BJ (cell line): ENCODE measurements around the gene NDUFS3. TPM values are rescaled to one million over a fixed set of nuclear protein-coding genes. Genes with fewer than 3 reads are reported as not detected.

ENCODE experiments used
- CTCF ChIA-PET: fragments of 350-600 bp; formaldehyde crosslinking; extraction: SDS; loops from one replicate; lab custom pipeline; 2021; ENCODE audit warnings: antibody characterized with exemption, inconsistent platforms; lab: Yijun Ruan, JAX
- POLR2A ChIA-PET: fragments of 300-600 bp; sonication (Branson Sonifier 250); formaldehyde crosslinking; extraction: SDS; loops from one replicate; lab custom pipeline; 2021; ENCODE audit warnings: antibody characterized with exemption; lab: Charles Lee
- DNase-seq: peaks from one replicate; pipeline ENCODE4 v3.0.0-alpha.2; 2011; ENCODE audit warnings: low read depth
- H3K27me3 ChIP-seq: 2 replicates; pipeline ENCODE4 v1.6.0; 2011; ENCODE audit warnings: low read length; ENCODE audit not compliant: control insufficient read depth, insufficient read depth
- H3K36me3 ChIP-seq: 2 replicates; pipeline ENCODE4 v1.5.1; 2011; ENCODE audit warnings: low read length; ENCODE audit not compliant: control insufficient read depth, insufficient read depth
- H3K4me3 ChIP-seq: 2 replicates; pipeline ENCODE4 v1.5.1; 2011; ENCODE audit warnings: low read depth, mild to moderate bottlenecking, control low read depth, low read length
- CTCF ChIP-seq: IDR thresholded peaks from 2 replicates; pipeline ENCODE4 v1.5.1; 2011; ENCODE audit warnings: low read depth, mild to moderate bottlenecking, control low read depth, inconsistent platforms, low read length, moderate library complexity; ENCODE audit not compliant: insufficient read depth
- polyA plus RNA-seq: library from polyadenylated mRNA; depleted of rRNA; stranded (reverse); fragments of >200 nt; gene quantifications from 2 replicates; pipeline ENCODE4 v1.2.3, GENCODE V29; 2011; rRNA removed
- small RNA-seq: library from RNA; depleted of rRNA; stranded (forward); fragments of <200 nt; gene quantifications from one replicate; pipeline ENCODE3, GENCODE V24; 2012; ENCODE audit warnings: low replicate concordance, low read depth; ENCODE audit not compliant: insufficient read length

Gene NDUFS3
- polyA plus RNA-seq, 1 experiment: 98.0 TPM

GRCh38 chr11:47617417-47617809 is 38.5 kb downstream of the NDUFS3 start:
- ChIA-PET CTCF (interaction anchor here (0.6 to 3.1 kb wide), 20 partner anchors 10 to 402 kb away, joined by 3 to 26 read pairs (median 3); no protein-coding TSS in a partner anchor), POLR2A (interaction anchor here (0.5 kb wide), 1 partner anchor 16 kb away, joined by 3 read pairs; no protein-coding TSS in a partner anchor)
- peaks cover 8% of the 10 kb centered on the region for H3K36me3 ChIP-seq
- no peak overlapping the region for H3K4me3 ChIP-seq
- DNase-seq: no peak
- no peaks in the 10 kb centered on the region for H3K27me3 ChIP-seq
- no peak for TF ChIP-seq CTCF

- no peak for TF ChIP-seq CTCF
- H3K27me3 ChIP-seq: no peaks in the 10 kb centered on the region
- POLR2A ChIA-PET: no interaction called here
- no peak overlapping the region for H3K4me3 ChIP-seq
- CTCF ChIA-PET: interaction anchor here (1.2 to 1.8 kb wide), 2 partner anchors 8 to 247 kb away, joined by 4 to 7 read pairs; no protein-coding TSS in a partner anchor
- H3K36me3 ChIP-seq: peaks cover 17% of the 10 kb centered on the region
- DNase-seq: no peak
These were observed 42.0 kb downstream of the NDUFS3 start for GRCh38 chr11:47620836-47621378.

GRCh38 chr11:47626234-47626633 is 47.4 kb downstream of the NDUFS3 start:
- Histone ChIP-seq H3K27me3 (no peaks in the 10 kb centered on the region), H3K36me3 (peaks cover 19% of the 10 kb centered on the region), H3K4me3 (no peak overlapping the region)
- ChIA-PET POLR2A (no interaction called here), CTCF (interaction anchor here (5.8 kb wide), 1 partner anchor 9 kb away, joined by 26 read pairs; no protein-coding TSS in a partner anchor)
- TF ChIP-seq CTCF: no peak
- no peak for DNase-seq

- H3K36me3 ChIP-seq: peaks cover 15% of the 10 kb centered on the region
- no peak for TF ChIP-seq CTCF
- DNase-seq: no peak
- no peak overlapping the region for H3K4me3 ChIP-seq
- CTCF ChIA-PET: interaction anchor here (1.2 to 5.8 kb wide), 2 partner anchors 8 to 10 kb away, joined by 4 to 26 read pairs; no protein-coding TSS in a partner anchor
- no peaks in the 10 kb centered on the region for H3K27me3 ChIP-seq
- POLR2A ChIA-PET: no interaction called here
These were observed 49.2 kb downstream of the NDUFS3 start for GRCh38 chr11:47628026-47628425.

GRCh38 chr11:47631473-47631872 is 52.6 kb downstream of the NDUFS3 start:
- ChIA-PET POLR2A (no interaction called here), CTCF (interaction anchor here (5.8 kb wide), 1 partner anchor 14 kb away, joined by 26 read pairs; no protein-coding TSS in a partner anchor)
- no peak overlapping the region for H3K4me3 ChIP-seq
- H3K27me3 ChIP-seq: no peaks in the 10 kb centered on the region
- DNase-seq: no peak
- no peak for TF ChIP-seq CTCF
- peaks cover 8% of the 10 kb centered on the region for H3K36me3 ChIP-seq

Small RNAs within 50 kb of the gene (small RNA-seq; reads per million reads assigned to genes)
- not detected for gene RN7SL652P
- not detected for gene RNU5E-10P

Other genes starting within 250 kb of the NDUFS3 start
- gene MYBPC3, start 226.4 kb upstream of the NDUFS3 start, polyA plus RNA-seq: not detected in 2 replicates
- not detected in 2 replicates for gene SPI1, start 200.5 kb upstream of the NDUFS3 start, polyA plus RNA-seq
- gene SLC39A13, start 170.5 kb upstream of the NDUFS3 start, polyA plus RNA-seq: 59.7 and 108 TPM in 2 replicates
- 187 and 191 TPM in 2 replicates for gene PSMC3, start 152.6 kb upstream of the NDUFS3 start, polyA plus RNA-seq
- gene RAPSN, start 129.9 kb upstream of the NDUFS3 start, polyA plus RNA-seq: 0.10 and 0.12 TPM in 2 replicates
- gene CELF1, start 25.9 kb upstream of the NDUFS3 start, polyA plus RNA-seq: 73.5 and 85.4 TPM in 2 replicates
- 61.9 and 69.4 TPM in 2 replicates for gene PTPMT1, start 13.5 kb upstream of the NDUFS3 start, polyA plus RNA-seq
- 21.9 and 25.5 TPM in 2 replicates for gene KBTBD4, start 104 bp upstream of the NDUFS3 start, polyA plus RNA-seq
- gene FAM180B, start 7.6 kb downstream of the NDUFS3 start, polyA plus RNA-seq: not detected in 2 replicates
- gene C1QTNF4, start 15.3 kb downstream of the NDUFS3 start, polyA plus RNA-seq: 0.04 and 0.05 TPM in 2 replicates
- 104 and 157 TPM in 2 replicates for gene MTCH2, start 63.5 kb downstream of the NDUFS3 start, polyA plus RNA-seq
- gene AGBL2, start 136.3 kb downstream of the NDUFS3 start, polyA plus RNA-seq: 1.5 and 1.7 TPM in 2 replicates
- gene FNBP4, start 188.3 kb downstream of the NDUFS3 start, polyA plus RNA-seq: 60.8 and 62.6 TPM in 2 replicates